ENCODE data around the gene NOC4L.
A peak's percentile ranks its signal among the peaks of the same experiment; 100 is the strongest.
"Not testable (repeated sequence)": the region's sequence is repeated elsewhere in the genome, so short reads cannot be mapped to it uniquely, and the experiment has no call there.

The NOC4L gene

DNA sequence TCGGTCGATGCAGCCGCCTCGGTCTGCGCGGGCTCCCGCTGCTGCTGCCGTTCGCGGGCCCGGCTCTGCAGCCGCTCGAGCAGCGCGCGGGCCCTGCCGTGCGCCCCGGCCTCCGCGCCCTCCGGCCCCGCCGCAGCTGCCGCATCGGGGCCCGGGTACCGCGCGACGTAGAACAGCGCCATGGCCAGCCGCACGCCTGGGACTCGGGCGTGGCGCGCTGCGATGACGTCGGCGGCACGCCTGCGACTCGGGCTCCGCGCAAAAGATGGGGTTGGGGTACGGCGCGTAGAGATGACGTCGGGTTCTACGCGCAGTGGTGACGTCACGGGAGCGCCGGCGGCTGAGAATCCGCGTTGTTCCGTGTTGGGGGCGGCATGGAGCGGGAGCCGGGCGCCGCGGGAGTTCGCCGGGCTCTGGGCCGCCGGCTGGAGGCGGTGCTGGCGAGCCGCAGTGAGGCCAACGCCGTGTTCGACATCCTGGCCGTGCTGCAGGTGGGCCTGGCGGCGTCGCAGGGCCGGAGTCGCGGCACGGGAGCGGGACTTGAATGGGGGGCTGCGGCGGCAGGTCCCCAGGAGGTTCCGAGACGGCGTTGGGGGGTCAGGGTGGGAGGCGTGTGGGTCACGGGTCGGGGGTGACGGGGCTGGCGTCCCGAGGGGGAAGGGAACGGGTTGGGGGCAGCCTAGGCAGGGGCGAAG is at the start of gene NOC4L, which contains the start of gene DDX51:
TSS of gene NOC4L (plus strand) at position 343 of the 695 bp plus-strand sequence. CDS start at position 375, 32 bp downstream.
TSS of gene DDX51 (minus strand) at position 205 of the 695 bp plus-strand sequence. CDS start at position 182, 23 bp downstream.
- peak; percentile 93 for DNase-seq

DNA sequence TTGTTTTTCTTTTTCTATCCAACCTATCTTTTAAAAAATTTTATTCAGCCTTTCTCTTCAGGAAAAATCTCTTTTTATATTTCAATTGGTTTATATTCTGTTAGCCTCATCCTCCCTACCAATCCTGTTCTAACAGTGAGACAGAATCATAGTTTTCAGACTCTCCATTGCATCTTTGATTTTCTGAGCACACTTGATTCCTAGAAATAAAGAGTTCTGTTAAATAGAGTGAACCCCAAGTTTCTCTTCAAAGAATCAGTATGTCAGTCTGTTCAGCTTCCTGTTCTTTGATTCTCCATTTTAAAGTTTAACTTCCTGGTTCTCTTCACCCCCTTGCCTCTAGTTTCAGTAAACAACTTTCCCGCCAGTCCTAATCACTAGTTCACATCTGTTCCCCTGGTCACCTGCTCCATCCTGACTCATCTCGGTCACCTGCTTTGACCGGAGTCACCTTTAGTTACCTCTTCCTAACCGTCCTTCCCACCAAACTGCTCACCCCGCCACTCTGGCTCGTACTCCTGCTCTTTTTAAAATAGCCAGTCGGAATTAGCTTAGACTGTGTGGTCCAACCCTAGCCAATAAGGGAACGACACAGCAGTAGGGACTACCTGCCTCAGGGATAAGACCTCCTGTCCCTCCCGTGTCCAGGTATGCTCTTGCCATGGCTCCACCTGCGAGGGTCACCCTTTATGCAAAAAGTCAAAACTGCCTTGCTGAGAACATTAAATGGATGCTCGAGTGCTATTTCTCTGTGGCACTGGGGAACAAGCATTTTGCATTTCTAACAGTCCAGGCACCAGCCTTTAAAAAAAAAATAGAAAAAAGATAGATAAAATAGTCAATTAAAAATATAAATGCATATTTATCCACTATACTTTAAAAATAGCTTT is 48.5 kb upstream of the NOC4L start:
- no peak for DNase-seq

DNA sequence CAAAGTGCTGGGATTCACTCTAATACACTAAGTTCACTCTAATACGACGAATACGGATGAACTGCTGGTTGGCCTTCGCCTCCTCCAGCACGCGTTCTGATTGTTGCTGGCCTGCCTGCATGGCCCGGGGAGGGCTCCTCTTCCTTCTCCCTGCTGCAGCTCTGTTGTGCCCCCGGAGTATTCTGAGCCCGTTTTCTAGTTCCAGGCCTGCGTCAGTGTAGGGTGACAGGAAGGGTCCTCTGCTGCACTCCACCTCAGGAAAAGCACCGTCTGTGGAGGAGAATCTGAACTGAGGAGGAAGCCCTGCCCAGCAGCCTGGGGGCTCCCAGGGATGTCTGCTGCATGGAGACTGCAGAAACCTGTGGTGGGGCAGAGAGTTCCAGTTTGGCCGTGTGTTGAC is 44.5 kb upstream of the NOC4L start:
- no peak for DNase-seq

DNA sequence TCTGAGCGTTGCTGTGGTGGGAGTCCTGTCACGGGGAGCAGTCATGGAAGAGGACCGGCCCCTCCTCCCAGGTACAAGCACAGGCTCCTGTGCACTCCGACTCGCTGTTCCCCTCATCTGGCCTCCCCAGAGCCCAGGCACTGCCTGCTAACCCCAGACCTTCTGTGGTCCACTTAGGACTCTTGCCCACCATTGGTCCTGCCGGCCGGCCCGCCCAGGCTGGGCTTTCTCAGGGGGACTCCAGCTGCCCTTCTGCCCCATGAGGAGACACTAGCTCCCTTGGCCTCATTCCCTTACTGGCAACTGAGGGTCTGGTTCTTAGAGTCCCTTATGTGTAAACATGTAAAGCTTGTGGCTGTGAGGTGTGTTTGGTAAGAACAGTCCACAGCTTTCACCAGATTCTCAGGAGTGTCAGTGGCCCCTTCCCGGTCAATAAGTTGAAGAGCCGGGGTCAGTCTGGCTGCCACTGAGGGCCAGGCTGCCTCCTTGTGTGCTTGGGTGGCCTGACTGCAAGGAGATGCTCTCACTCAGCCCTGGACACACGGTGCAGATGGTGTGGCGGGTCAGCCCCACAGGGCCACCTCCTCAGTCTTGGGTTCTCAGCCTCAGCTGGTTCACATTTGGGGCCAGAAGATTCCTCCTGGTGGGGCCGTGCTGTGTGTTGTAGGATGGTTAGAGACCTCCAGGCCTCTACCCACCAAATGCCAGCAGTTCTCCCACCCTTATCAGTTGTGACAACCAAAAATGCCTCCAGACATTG is 43.8 kb upstream of the NOC4L start:
- no peak for DNase-seq

DNA sequence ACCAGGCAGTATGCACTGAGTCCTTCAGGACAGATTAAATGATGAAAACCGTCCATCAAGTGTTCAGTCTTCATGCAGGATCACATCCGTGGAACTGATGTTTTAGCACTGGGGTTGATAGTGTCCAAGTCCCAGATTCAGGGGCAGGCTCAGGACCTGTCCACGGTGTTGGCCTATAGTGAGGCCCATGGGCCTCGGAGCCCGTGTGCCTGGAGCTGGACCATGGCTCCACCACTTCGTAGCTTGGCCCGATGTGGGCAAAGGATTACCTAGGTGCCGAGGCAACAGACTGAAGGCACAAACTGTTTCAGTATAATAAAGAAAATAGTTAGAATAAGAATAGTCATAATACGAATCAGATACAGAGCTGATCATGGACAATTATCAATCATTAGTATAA is 42.0 kb upstream of the NOC4L start:
- no peak for DNase-seq

DNA sequence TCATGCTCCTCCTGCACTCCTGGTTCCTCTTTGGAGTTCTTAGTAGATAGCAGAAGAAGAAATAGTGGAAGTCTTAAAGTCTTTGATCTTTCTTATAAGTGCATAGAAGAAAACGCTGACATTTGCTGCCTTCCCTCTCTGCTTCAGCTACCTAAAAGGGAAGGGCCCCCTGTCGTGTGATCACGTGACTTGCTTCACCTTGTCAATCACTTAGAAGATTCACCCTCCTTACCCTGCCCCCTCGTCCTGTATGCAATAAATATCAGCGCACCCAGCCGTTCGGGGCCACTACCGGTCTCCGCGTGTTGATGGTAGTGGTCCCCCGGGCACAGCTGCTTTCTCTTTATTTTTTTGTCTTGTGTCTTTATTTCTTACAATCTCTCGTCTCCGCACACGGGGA is 41.2 kb upstream of the NOC4L start:
- DNase-seq, result not testable (repeated sequence)

DNA sequence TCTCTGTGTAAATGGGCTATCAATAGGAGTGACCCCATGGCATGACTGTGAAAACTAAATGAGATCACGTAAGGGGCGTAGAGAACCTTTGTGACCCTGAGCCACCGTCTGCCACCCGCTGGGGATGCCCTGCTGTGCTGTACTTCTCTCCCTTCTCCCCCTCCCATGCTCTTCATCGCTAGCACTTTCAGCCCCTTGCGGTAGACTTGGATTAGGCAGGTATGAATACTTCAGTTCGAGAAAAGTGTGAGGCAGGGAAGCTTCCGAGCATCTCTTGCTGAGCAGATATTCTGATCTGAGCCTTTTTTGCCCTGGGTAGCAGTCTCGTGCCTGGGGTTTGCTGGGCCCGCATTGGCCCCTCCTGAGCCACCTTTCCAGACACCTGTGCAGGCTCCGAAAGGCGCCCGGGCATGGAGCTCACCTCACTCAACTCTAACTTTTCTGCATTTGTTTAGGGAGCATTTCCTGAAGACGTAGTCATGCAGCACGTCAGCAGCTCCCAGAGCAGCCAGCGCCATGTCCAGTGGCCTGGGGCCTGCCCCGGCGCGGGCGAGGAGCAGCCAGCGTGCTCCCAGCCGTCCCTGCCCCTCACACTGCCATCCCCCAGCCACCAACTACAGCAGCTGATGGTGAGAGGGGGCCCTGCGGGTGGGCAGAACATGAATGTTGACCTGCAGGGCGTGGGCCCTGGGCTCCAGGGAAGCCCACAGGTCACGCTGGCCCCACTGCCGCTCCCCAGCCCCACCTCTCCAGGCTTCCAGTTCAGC is 40.5 kb upstream of the NOC4L start:
- DNase-seq, result no peak

DNA sequence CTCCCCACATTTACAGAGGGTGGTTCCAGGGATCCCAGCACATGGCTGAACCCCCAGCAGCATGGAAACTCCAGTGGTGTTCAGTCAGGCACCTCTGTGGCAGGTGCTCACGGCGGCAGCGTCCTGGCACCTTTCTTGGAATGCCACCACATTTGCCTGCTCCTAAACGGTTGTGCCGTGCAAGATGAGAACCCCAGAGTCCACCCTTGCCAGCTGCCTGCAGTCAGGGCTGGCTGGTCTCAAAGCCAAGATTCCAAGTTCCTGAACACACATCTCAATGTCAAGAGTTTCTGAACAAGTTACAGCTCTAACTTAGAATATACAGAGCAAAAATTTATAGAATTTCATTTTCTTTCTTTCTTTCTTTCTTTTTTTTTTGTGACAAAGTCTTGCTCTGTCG is 38.8 kb upstream of the NOC4L start:
- no peak for DNase-seq

DNA sequence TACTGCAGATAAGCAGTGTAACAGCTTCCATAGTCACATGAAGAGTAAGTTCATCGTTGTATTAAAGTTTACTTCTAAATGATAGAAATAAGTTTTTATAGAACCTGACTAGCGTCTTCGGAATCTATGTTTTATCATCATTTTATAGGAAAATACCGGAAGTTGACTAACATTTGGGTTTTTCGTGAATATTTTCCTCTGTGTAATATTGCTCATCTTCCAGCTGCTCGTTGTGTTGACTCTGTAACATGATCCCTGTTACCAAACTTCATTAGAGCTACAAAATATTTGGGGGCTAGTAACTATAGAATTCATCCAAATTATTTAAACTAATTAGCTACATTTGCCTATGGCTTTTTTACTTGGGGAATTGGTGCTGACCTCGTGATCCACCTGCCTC is 37.3 kb upstream of the NOC4L start:
- DNase-seq, result no peak

DNA sequence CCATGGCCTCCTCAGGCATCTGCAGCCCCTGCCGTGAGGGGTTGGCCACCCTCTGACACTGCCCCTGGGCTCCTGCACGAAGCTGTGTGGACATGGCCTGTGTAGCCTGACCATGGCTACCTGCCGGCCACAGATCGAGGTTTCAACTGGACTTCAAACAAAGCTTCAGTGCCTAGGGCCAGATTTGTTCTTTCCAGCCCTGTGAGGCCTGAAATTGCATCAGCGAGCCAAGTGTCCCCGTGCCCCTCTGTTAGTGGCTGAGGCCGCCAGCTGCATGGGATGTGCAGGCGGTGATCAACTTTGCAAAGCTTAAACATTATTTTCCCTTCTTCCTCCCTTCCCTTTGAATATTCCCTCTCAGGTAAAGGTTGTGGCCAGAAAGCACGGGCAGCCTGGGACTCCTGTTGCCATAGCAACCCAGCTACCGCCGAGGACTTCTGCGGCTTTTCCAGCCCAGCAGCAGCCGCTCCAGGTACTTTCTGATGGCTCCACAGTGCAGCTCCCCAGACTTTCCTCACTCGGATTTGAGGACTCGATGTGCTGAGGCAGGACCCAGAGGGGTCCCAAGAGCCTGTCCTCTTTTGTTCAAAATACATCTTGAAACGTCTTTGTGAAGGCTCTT is 35.9 kb upstream of the NOC4L start:
- peak; percentile 48 for DNase-seq

DNA sequence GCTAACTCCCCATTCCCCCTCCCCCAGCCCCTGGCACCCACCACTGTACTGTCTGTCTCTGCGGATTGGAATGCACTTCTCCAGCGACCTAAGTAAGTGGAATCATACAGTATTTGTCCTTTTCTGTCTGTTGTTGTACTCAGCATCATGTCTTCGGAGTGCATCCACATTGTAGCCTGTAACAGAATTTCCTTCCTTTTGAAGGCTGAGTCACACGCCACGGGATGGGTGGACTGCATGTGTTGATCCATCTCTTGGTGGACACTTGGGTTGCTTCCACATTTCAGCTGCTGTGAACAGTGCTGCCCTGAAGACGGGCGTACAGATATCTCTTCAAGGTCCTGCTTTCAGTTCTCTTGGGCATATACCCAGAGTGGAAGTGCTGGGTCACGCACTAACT is 34.5 kb upstream of the NOC4L start:
- no peak for DNase-seq

DNA sequence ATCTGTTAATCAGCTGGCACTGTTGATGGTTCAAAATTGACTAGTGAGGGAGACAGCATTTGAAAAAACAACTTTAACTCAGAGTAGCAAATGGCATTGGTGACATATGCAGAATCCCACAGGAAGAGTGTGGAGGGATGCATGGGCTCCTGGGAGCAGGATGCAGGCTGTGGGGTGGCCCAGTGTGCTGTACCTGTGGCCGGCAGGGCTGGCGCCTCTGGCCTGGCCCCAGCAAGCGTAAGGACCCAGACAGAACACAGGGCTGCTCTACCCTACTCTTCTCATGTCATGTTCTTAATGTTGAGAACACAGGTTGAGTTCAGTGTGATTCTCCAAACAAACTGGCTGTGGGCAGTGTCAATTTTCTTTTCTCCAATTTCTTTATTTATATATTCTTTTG is 33.6 kb upstream of the NOC4L start:
- no peak for DNase-seq

DNA sequence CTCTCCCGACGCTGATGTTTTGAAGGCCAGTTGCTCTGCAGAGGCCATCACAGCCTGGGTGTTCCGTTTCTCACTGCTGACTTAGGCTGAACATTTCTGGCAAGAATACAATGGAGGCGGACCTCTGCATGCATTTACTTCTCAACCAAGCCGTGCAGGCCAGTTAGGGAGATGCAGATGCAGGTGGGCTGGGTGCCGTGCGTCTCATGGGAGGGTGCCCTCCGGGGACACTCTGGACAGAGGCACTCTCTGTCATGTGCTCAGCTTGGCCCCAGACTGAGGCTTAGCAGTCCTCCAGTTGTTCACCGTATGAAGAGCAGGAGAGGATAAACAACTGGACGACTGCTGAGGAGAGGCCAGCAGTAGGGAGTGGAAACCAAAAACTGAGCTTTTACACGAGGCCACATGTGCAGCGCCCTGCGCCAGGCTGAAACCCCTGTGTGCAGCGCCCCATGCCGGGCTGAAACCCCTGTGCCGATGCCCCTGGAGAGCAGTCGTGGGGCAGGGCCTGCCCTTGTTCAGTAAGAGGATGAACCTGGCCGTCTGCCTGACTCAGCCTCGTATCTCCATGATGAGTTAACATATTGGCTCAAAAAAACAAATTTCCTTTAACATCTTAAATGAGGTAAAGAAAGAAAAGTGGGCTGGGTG is 32.5 kb upstream of the NOC4L start:
- DNase-seq, result no peak

DNA sequence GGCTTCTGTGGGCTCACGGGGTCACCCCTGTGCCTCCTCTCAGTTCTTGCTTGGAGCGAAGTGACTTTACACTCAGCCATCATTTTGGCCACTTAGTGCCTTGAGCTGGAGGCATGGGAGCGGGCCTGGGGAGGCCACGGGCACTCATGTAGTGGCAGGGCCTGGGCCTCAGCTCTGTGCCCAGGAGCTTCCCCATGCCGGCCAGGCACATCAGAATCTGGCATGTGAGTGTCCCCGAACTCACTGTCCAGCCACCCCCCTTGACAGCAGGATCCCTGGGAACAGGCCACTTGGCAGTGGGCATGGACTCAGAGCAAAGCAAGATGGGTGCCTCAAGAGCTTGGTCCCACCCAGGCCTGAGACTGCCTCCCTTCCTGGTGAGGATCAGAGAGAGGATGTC is 29.6 kb upstream of the NOC4L start:
- no peak for DNase-seq

DNA sequence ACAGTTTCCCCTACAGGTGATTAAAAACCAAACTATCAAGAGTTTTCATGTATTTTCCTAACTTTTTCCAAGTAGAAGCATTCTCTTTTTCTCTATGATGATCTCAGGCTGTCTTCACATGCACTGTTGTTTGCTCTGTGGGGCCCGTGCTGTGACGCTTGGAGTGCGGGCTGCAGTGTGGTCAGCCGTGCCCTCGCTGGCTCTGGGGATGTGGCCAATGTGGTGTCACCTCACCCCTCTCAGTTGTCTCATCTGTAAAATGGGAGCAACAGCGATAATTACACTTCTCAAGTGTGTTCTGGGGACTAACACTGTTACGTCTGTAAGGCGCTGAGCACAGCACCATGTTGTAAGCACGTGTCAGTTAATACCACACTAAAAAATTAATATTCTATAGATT is 28.8 kb upstream of the NOC4L start:
- DNase-seq, result no peak

DNA sequence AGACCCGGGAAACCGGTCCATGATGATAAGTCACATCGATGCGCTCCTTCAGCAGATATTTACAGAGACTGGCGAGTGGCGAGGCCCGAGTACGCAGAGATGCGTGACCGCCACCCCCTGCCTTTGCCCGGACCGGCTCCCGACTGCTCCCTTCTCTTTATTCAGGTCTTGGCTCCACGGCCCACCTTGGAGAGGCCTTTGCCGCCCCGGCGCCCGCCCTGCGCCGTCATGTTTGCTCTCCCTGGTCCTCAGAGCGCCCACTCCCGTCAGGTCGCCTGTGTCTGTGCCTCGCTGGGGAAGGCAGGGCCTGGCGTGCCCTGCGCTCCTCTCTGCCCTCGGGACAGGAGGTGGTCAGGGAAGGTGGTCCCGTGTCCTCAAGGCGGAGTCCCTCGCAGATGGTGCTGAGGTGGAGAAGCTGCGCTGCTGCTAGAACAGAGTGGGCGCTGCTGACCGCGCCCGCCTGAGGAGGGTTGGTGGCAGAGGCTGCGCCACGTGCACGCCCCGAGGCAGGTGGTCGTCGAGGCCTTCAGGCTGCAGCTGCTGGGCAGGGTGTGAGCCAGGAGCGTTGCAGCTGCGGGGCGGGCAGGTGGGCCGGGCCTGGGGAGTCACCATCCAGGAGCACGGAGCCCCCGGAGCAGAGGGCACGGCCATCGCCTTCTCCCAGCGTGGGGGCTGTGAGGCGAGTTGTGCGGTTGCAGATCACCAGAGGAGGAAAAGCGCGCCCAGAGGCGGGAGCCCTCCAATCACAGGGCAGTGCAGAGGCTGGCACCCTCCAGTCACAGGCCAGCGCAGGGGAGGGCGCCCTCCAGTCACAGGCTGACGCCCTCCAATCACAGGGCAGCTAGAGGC is 27.3 kb upstream of the NOC4L start:
- no peak for DNase-seq

DNA sequence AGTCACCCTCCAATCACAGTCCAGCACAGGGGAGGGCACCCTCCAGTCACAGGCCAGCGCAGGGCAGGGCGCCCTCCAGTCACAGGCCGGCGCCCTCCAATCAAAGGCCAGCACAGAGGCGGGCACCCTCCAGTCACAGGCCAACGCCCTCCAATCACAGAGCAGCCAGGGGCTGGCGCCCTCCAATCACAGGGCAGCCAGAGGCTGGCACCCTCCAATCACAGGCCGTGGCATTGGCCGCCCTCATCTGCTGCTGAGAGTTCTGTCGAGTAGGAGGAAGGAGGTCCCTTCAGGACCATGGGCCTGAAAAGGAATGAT is 26.7 kb upstream of the NOC4L start:
- DNase-seq, result no peak

DNA sequence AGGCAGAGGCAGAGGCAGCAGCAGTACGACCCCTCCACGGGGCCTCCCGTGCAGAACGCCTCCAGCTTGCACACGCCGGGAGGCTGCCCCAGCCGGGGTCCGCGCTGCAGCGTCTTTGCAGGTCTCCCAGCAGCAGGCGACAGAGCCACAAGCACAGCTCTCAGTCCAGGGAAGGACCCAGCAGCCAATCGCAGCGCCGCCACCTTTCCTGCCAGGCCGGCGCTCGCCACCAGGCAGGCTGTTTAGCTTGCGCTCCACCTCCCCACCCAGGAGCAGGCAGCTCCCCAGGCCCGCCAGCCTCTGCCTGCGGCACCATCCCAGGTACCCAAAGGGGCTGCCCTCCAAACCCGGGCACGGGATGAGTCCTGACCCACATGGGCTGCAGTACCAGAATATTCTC is 25.4 kb upstream of the NOC4L start:
- no peak for DNase-seq

DNA sequence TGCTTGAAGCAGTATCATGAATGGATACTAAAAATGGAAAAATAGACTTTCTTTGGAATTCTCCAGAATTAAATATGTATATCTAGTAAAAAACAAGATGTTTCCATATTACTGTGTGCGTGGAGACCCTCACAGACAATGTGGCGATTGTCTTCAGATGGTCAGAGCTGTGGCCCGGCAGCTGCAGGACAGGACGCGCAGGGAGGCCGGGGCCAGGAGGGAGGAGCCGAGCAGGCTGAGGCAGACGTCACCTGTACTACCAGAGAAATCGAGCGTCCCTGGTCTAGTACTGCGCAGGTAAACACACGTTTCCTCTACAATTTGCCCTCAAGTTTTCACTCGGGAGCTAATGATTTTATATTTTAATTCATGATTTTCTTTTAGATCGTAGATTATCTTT is 23.0 kb upstream of the NOC4L start:
- DNase-seq, result no peak

DNA sequence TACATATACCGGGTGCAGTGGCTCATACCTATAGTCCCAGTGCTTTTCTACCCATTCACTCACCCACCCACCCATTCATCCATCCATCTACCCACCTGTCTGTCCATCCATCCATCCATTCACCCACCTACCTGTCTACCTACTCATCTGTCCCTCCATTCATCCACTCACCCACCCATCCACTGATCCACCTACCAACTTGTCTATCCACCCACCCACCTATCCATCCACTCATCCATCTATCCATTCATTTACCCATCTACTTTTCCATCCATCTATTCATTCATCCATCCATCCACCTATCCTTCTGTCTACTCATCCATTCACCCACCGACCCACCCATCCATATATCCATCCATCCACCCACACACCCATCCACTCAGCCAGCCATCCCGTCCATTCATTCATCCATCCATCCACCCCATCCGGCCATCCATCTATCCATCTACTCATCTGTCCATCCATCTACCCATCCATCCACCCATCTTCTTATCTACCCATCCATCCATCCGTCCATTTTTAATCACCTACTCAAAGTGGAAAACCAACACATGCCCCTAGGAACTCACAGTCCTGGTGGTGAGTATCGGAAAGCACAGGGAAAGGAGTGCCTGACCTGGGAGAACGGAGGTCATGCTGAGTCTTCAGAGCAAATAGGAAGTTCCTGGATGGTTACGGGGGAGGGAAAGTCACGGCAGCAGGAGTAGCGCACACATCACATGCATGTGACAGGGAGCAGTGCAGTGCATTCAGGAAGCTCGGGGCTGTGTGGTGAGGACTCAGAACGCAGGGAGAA is 20.1 kb upstream of the NOC4L start:
- DNase-seq, result no peak

Measured in NCI-H2227 treated with DMSO at 0.1 percent for 48 hours (cell line).